Measurements from ENCODE around the gene SLCO4C1.

The SLCO4C1 gene

GRCh38 chr5:102231693-102232619 is 64.1 kb downstream of the SLCO4C1 start:
- WGBS (ENCODE audit: insufficient coverage), result over 99% methylated on average over 7 of the region's 7 CpGs

GRCh38 chr5:102229685-102230084 is 66.4 kb downstream of the SLCO4C1 start:
- H3K9me3 ChIP-seq (ENCODE audit: control extremely low read depth in 1 of 5, control insufficient read depth in 4 of 5, insufficient read depth in 2 of 5, low read depth in 1 of 5, low read length in 4 of 5), result no peaks in the 10 kb centered on the region
- H3K27me3 ChIP-seq (replicated peaks in 2 of 5; ENCODE audit: control insufficient read depth in 4 of 5, insufficient read depth in 5 of 5, low read length in 4 of 5), result no peaks in the 10 kb centered on the region
- WGBS (ENCODE audit: insufficient coverage), result 92% methylated on average over 1 of the region's 1 CpG
- no peak overlapping the region for H3K4me3 ChIP-seq (ENCODE audit: control insufficient read depth in 1 of 7, extremely low read depth in 1 of 7, insufficient read depth in 4 of 7, low read depth in 2 of 7, low read length in 6 of 7)
- H3K4me1 ChIP-seq (ENCODE audit: control extremely low read depth in 1 of 4, control insufficient read depth in 4 of 4, insufficient read depth in 4 of 4, low read length in 3 of 4), result peaks cover 0 to 8% (median 0%) of the 10 kb centered on the region in 4 experiments
- POLR2A ChIA-PET, result no interaction called here
- H3K27ac ChIP-seq (ENCODE audit: insufficient read depth in 1 of 2, low read depth in 1 of 2, low read length in 2 of 2, poor library complexity in 1 of 2, severe bottlenecking in 2 of 2), result no peak overlapping the region
- peak in 2 of 3 donors; percentile 14 for DNase-seq
- peaks cover 0 to 6% (median 0%) of the 10 kb centered on the region in 4 experiments for H3K36me3 ChIP-seq (ENCODE audit: control insufficient read depth in 4 of 4, insufficient read depth in 4 of 4, low read length in 3 of 4)
- CTCF ChIA-PET, result no interaction called here

More at GRCh38 chr5:102231693-102232619, 64.1 kb downstream of the SLCO4C1 start:
- Histone ChIP-seq H3K27ac (ENCODE audit: insufficient read depth in 1 of 2, low read depth in 1 of 2, low read length in 2 of 2, poor library complexity in 1 of 2, severe bottlenecking in 2 of 2) (no peak overlapping the region), H3K4me1 (ENCODE audit: control extremely low read depth in 1 of 4, control insufficient read depth in 4 of 4, insufficient read depth in 4 of 4, low read length in 3 of 4) (peaks cover 0 to 8% (median 0%) of the 10 kb centered on the region in 4 experiments), H3K4me3 (ENCODE audit: control insufficient read depth in 1 of 7, extremely low read depth in 1 of 7, insufficient read depth in 4 of 7, low read depth in 2 of 7, low read length in 6 of 7) (no peak overlapping the region), H3K27me3 (replicated peaks in 2 of 5; ENCODE audit: control insufficient read depth in 4 of 5, insufficient read depth in 5 of 5, low read length in 4 of 5) (no peaks in the 10 kb centered on the region), H3K36me3 (ENCODE audit: control insufficient read depth in 4 of 4, insufficient read depth in 4 of 4, low read length in 3 of 4) (peaks cover 0 to 6% (median 0%) of the 10 kb centered on the region in 4 experiments), H3K9me3 (ENCODE audit: control extremely low read depth in 1 of 5, control insufficient read depth in 4 of 5, insufficient read depth in 2 of 5, low read depth in 1 of 5, low read length in 4 of 5) (no peaks in the 10 kb centered on the region)
- no peak for DNase-seq
- CTCF ChIA-PET, result interaction anchor here (0.7 kb wide), 1 partner anchor 63 kb away, joined by 3 read pairs; no protein-coding TSS in a partner anchor
- POLR2A ChIA-PET, result no interaction called here

DNA sequence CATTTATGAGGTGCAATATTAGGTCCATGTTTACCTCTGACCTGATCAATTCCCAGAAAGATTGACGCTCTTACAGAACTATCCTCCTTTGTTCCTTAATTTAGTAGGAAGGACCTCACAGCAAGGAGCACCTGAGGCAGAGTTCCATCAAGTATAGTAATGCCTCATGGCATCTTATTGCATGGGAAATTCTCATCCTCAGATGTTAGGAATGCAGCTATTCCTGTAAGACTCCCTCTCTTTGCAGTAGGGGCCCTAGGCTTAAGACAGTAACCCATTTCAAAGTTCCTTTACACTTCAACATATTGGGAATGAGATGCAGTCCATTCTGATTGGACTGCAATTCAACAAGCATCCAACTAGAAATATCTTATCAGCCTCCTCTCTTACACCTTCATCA is 69.8 kb downstream of the SLCO4C1 start:
- peaks cover 0 to 8% (median 0%) of the 10 kb centered on the region in 4 experiments for H3K4me1 ChIP-seq (ENCODE audit: control extremely low read depth in 1 of 4, control insufficient read depth in 4 of 4, insufficient read depth in 4 of 4, low read length in 3 of 4)
- no peaks in the 10 kb centered on the region for H3K27me3 ChIP-seq (replicated peaks in 2 of 5; ENCODE audit: control insufficient read depth in 4 of 5, insufficient read depth in 5 of 5, low read length in 4 of 5)
- CTCF ChIA-PET, result no interaction called here
- POLR2A ChIA-PET, result no interaction called here
- no peak overlapping the region for H3K4me3 ChIP-seq (ENCODE audit: control insufficient read depth in 1 of 7, extremely low read depth in 1 of 7, insufficient read depth in 4 of 7, low read depth in 2 of 7, low read length in 6 of 7)
- H3K36me3 ChIP-seq (ENCODE audit: control insufficient read depth in 4 of 4, insufficient read depth in 4 of 4, low read length in 3 of 4), result no peaks in the 10 kb centered on the region
- peaks cover 0 to 7% (median 0%) of the 10 kb centered on the region in 5 experiments for H3K9me3 ChIP-seq (ENCODE audit: control extremely low read depth in 1 of 5, control insufficient read depth in 4 of 5, insufficient read depth in 2 of 5, low read depth in 1 of 5, low read length in 4 of 5)
- no peak overlapping the region for H3K27ac ChIP-seq (ENCODE audit: insufficient read depth in 1 of 2, low read depth in 1 of 2, low read length in 2 of 2, poor library complexity in 1 of 2, severe bottlenecking in 2 of 2)
- 100% methylated on average over 1 of the region's 1 CpG for WGBS (ENCODE audit: insufficient coverage)
- DNase-seq, result no peak

DNA sequence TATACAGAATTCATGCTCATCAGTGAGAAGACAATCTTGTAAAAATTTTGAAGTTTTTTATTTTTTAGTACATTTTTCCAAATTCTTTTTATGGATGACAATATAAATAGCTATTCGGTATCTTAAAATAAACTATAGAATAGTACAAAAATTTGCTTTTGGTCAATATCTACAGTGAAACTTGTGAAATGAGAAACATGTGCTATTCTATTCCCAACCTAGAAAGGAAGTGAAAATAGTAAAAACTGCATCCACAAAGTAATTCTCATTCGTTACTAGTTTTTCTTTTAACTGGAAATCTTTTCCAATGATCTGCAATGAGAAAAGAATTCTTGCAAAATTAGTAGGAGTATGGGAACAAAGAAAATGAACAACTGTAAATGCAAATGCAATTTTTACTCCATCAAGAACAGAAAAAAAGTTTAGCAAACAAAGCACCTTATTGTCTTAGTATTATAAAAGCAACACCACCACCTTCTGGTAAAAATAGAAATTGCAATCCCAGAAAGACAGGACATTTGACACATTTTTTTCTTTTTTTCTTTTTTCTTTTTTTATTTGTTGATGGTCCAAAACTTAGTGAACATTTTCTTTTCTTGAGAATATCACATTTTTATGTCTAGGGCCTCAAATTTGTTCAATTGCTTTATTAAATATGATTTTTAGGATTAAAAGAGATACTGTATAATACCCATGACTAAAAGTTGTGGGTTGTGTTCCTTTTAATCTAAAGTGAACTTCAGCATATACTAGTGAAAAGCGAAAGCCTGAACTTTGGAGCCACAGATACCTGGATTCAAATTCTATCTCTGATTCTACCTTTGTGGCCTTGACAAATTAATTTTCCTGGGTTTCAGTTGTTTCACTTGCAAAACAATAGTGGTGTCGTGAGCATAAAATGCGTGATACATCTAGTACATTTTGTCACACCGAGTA is 72.3 kb downstream of the SLCO4C1 start:
- ChIA-PET CTCF (interaction anchor here (1.0 to 1.1 kb wide), 2 partner anchors 10 to 281 kb away, joined by 3 read pairs; no protein-coding TSS in a partner anchor), POLR2A (interaction anchor here (0.7 kb wide), 1 partner anchor 427 kb away, joined by 3 read pairs; no protein-coding TSS in a partner anchor)
- H3K4me1 ChIP-seq (ENCODE audit: control extremely low read depth in 1 of 4, control insufficient read depth in 4 of 4, insufficient read depth in 4 of 4, low read length in 3 of 4), result no peaks in the 10 kb centered on the region
- WGBS (ENCODE audit: insufficient coverage), result 100% methylated on average over 4 of the region's 6 CpGs
- no peak overlapping the region for H3K4me3 ChIP-seq (ENCODE audit: control insufficient read depth in 1 of 7, extremely low read depth in 1 of 7, insufficient read depth in 4 of 7, low read depth in 2 of 7, low read length in 6 of 7)
- H3K27ac ChIP-seq (ENCODE audit: insufficient read depth in 1 of 2, low read depth in 1 of 2, low read length in 2 of 2, poor library complexity in 1 of 2, severe bottlenecking in 2 of 2), result no peak overlapping the region
- no peaks in the 10 kb centered on the region for H3K36me3 ChIP-seq (ENCODE audit: control insufficient read depth in 4 of 4, insufficient read depth in 4 of 4, low read length in 3 of 4)
- peak; percentile 49 to 79 (median 66) for DNase-seq
- no peaks in the 10 kb centered on the region for H3K27me3 ChIP-seq (replicated peaks in 2 of 5; ENCODE audit: control insufficient read depth in 4 of 5, insufficient read depth in 5 of 5, low read length in 4 of 5)
- H3K9me3 ChIP-seq (ENCODE audit: control extremely low read depth in 1 of 5, control insufficient read depth in 4 of 5, insufficient read depth in 2 of 5, low read depth in 1 of 5, low read length in 4 of 5), result peaks cover 0 to 10% (median 0%) of the 10 kb centered on the region in 5 experiments

DNA sequence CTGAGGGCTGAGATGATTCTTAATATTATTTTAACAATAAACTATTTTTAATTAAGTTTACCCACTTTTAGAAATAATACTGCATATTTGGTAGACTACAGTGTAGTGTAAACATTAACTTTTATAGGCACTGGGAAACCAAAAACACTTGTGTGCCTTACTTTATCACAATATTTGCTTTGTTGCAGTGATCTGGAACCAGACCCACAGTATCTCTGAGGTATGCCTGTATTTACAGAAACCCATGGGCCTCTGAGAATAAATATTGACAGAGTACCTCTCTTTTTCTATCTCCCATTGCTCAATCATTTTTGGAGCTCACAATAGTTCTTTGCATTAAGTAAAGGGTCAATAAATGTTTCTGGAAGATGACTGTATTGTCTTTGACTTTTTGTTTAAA is 73.3 kb downstream of the SLCO4C1 start:
- Histone ChIP-seq H3K9me3 (ENCODE audit: control extremely low read depth in 1 of 5, control insufficient read depth in 4 of 5, insufficient read depth in 2 of 5, low read depth in 1 of 5, low read length in 4 of 5) (peaks cover 0 to 10% (median 0%) of the 10 kb centered on the region in 5 experiments), H3K4me1 (ENCODE audit: control extremely low read depth in 1 of 4, control insufficient read depth in 4 of 4, insufficient read depth in 4 of 4, low read length in 3 of 4) (no peaks in the 10 kb centered on the region), H3K36me3 (ENCODE audit: control insufficient read depth in 4 of 4, insufficient read depth in 4 of 4, low read length in 3 of 4) (no peaks in the 10 kb centered on the region), H3K27ac (ENCODE audit: insufficient read depth in 1 of 2, low read depth in 1 of 2, low read length in 2 of 2, poor library complexity in 1 of 2, severe bottlenecking in 2 of 2) (no peak overlapping the region), H3K4me3 (ENCODE audit: control insufficient read depth in 1 of 7, extremely low read depth in 1 of 7, insufficient read depth in 4 of 7, low read depth in 2 of 7, low read length in 6 of 7) (no peak overlapping the region), H3K27me3 (replicated peaks in 2 of 5; ENCODE audit: control insufficient read depth in 4 of 5, insufficient read depth in 5 of 5, low read length in 4 of 5) (no peaks in the 10 kb centered on the region)
- POLR2A ChIA-PET, result no interaction called here
- CTCF ChIA-PET, result interaction anchor here (1.0 to 1.1 kb wide), 2 partner anchors 11 to 280 kb away, joined by 3 read pairs; no protein-coding TSS in a partner anchor
- DNase-seq, result no peak

DNA sequence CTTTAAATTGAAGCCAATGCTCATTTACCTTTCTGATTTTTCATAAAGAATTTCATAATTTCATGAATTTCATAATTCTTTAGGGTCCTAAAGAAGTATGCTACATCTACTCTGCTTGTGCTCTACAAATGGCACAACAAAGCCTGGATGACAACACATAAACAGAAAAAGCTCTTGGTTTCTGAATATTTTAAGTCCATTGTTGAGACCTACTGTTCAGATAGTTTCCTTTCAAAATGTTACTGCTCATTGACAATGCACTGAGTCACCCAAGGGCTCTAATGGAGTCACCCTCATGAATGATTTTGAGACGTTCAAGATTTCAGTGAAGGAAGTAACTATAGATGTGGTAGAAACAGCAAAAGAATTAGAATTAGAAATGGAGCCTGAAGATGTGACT is 74.1 kb downstream of the SLCO4C1 start:
- Histone ChIP-seq H3K36me3 (ENCODE audit: control insufficient read depth in 4 of 4, insufficient read depth in 4 of 4, low read length in 3 of 4) (no peaks in the 10 kb centered on the region), H3K27me3 (replicated peaks in 2 of 5; ENCODE audit: control insufficient read depth in 4 of 5, insufficient read depth in 5 of 5, low read length in 4 of 5) (no peaks in the 10 kb centered on the region), H3K9me3 (ENCODE audit: control extremely low read depth in 1 of 5, control insufficient read depth in 4 of 5, insufficient read depth in 2 of 5, low read depth in 1 of 5, low read length in 4 of 5) (peaks cover 0 to 10% (median 0%) of the 10 kb centered on the region in 5 experiments), H3K4me3 (ENCODE audit: control insufficient read depth in 1 of 7, extremely low read depth in 1 of 7, insufficient read depth in 4 of 7, low read depth in 2 of 7, low read length in 6 of 7) (no peak overlapping the region), H3K4me1 (ENCODE audit: control extremely low read depth in 1 of 4, control insufficient read depth in 4 of 4, insufficient read depth in 4 of 4, low read length in 3 of 4) (no peaks in the 10 kb centered on the region), H3K27ac (ENCODE audit: insufficient read depth in 1 of 2, low read depth in 1 of 2, low read length in 2 of 2, poor library complexity in 1 of 2, severe bottlenecking in 2 of 2) (no peak overlapping the region)
- POLR2A ChIA-PET, result no interaction called here
- CTCF ChIA-PET, result no interaction called here
- no peak for DNase-seq
- WGBS (ENCODE audit: insufficient coverage), result 86% methylated on average over 1 of the region's 1 CpG
